DOHH2 (cell line): ENCODE measurements around the gene THEM5.

Experiments used
- H3F3A ChIP-seq: fragments of 200-600 bp; sonication (generic), shearing (Covaris generic); 2 replicates; pipeline ENCODE4 v1.6.0; 2016; ENCODE audit warnings: antibody characterized with exemption, mild to moderate bottlenecking; ENCODE audit not compliant: control insufficient read depth, insufficient read depth
- H3K27ac ChIP-seq: fragments of 200-600 bp; sonication (generic); 2 replicates; pipeline ENCODE4 v1.5.1; 2014; ENCODE audit warnings: low read depth, mild to moderate bottlenecking, low read length, moderate library complexity
- H3K27me3 ChIP-seq: fragments of 200-600 bp; sonication (generic); 2 replicates; pipeline ENCODE4 v1.6.1; 2014; ENCODE audit warnings: mild to moderate bottlenecking, low read length, mixed read lengths; ENCODE audit not compliant: control insufficient read depth
- H3K36me3 ChIP-seq: fragments of 200-600 bp; sonication (generic); 2 replicates; pipeline ENCODE4 v1.6.1; 2014; ENCODE audit warnings: mild to moderate bottlenecking, low read length, moderate library complexity, mixed read lengths; ENCODE audit not compliant: control insufficient read depth
- H3K4me1 ChIP-seq: fragments of 200-600 bp; sonication (generic); 2 replicates; pipeline ENCODE4 v1.6.1; 2014; ENCODE audit warnings: mild to moderate bottlenecking, low read length, mixed read lengths; ENCODE audit not compliant: control insufficient read depth
- H3K4me2 ChIP-seq: fragments of 200-600 bp; sonication (generic); 2 replicates; pipeline ENCODE4 v1.6.0; 2014; ENCODE audit warnings: mild to moderate bottlenecking, low read length, moderate library complexity
- H3K4me3 ChIP-seq: fragments of 200-600 bp; sonication (generic); 2 replicates; pipeline ENCODE4 v1.5.1; 2014; ENCODE audit warnings: mild to moderate bottlenecking, low read length, mixed read lengths
- H3K79me2 ChIP-seq: fragments of 200-600 bp; sonication (generic); 2 replicates; pipeline ENCODE4 v1.6.1; 2014; ENCODE audit warnings: mild to moderate bottlenecking, low read length, mixed read lengths; ENCODE audit not compliant: control insufficient read depth
- H3K9me2 ChIP-seq: fragments of 200-600 bp; sonication (generic); replicated peaks from 2 replicates; pipeline ENCODE4 v1.6.1; 2014; ENCODE audit warnings: mild to moderate bottlenecking, low read length, mixed read lengths; ENCODE audit not compliant: control insufficient read depth
- H3K9me3 ChIP-seq: fragments of 200-600 bp; sonication (generic); 2 replicates; pipeline ENCODE4 v1.6.1; 2014; ENCODE audit warnings: antibody characterized with exemption, low read length, mixed read lengths; ENCODE audit not compliant: control insufficient read depth, insufficient read depth
- H4K20me1 ChIP-seq: fragments of 200-600 bp; sonication (generic); 2 replicates; pipeline ENCODE4 v1.6.0; 2014; ENCODE audit warnings: low read depth, mild to moderate bottlenecking, antibody characterized with exemption, low read length, moderate library complexity; ENCODE audit not compliant: control insufficient read depth, insufficient read depth
- CTCF ChIP-seq: fragments of 200-600 bp; sonication (generic); IDR thresholded peaks from one replicate; pipeline ENCODE4 v1.5.1; 2014; ENCODE audit warnings: antibody characterized with exemption, mild to moderate bottlenecking, low read depth, low read length; ENCODE audit not compliant: poor library complexity, severe bottlenecking
- EZH2phosphoT487 ChIP-seq: fragments of 200-600 bp; sonication (generic); IDR thresholded peaks from 2 replicates; pipeline ENCODE4 v1.6.1; 2017; ENCODE audit warnings: borderline replicate concordance, mild to moderate bottlenecking, antibody characterized with exemption, low read length, moderate library complexity, mixed read lengths

The THEM5 gene

GRCh38 chr1:151799179-151800022, 54.1 kb downstream of the THEM5 start:
- Histone ChIP-seq H3K79me2 (no peaks in the 10 kb centered on the region), H4K20me1 (no peaks in the 10 kb centered on the region), H3K9me2 (no peaks in the 10 kb centered on the region), H3K27me3 (peaks cover 20% of the 10 kb centered on the region), H3K4me3 (no peak overlapping the region), H3K4me1 (peaks cover 6% of the 10 kb centered on the region), H3F3A (no peaks in the 10 kb centered on the region), H3K4me2 (no peak overlapping the region), H3K9me3 (no peaks in the 10 kb centered on the region), H3K27ac (no peak overlapping the region), H3K36me3 (no peaks in the 10 kb centered on the region)
- TF ChIP-seq CTCF (no peak), EZH2phosphoT487 (no peak)

- Histone ChIP-seq H3K4me1 (no peaks in the 10 kb centered on the region), H3F3A (no peaks in the 10 kb centered on the region), H3K27ac (no peak overlapping the region), H3K27me3 (peaks cover 17% of the 10 kb centered on the region), H4K20me1 (no peaks in the 10 kb centered on the region), H3K4me3 (no peak overlapping the region), H3K9me3 (no peaks in the 10 kb centered on the region), H3K79me2 (no peaks in the 10 kb centered on the region), H3K4me2 (no peak overlapping the region), H3K36me3 (no peaks in the 10 kb centered on the region), H3K9me2 (no peaks in the 10 kb centered on the region)
- TF ChIP-seq CTCF (no peak), EZH2phosphoT487 (no peak)
These were observed 54.9 kb downstream of the THEM5 start for GRCh38 chr1:151798571-151798970.
